ENCODE results near the gene PFN3. TPM values are rescaled to one million over a fixed set of nuclear protein-coding genes. Genes with fewer than 3 reads are reported as not detected.

Gene PFN3
- polyA plus RNA-seq, 3 donors: not detected

GRCh38 chr5:177404641-177405179 lies 4.2 kb upstream of the PFN3 start:
- H3K27ac ChIP-seq (ENCODE audit: low read depth, low read length): no peak overlapping the region
- WGBS, 3 donors: 31 to 33% (median 32%) methylated on average over 16 of the region's 16 CpGs

GRCh38 chr5:177403792-177404640 lies 3.6 kb upstream of the PFN3 start:
- WGBS, 3 donors: 0% methylated on average over 80 to 93 of the region's 93 CpGs
- H3K27ac ChIP-seq (ENCODE audit: low read depth, low read length): no peak overlapping the region

GRCh38 chr5:177403102-177403791 lies 2.8 kb upstream of the PFN3 start:
- no peak overlapping the region for H3K27ac ChIP-seq (ENCODE audit: low read depth, low read length)
- WGBS, 3 donors: 1% methylated on average over 57 to 61 of the region's 61 CpGs

GRCh38 chr5:177402271-177403043 lies 2.0 kb upstream of the PFN3 start:
- 8 to 12% (median 11%) methylated on average over 49 of the region's 49 CpGs for WGBS, 3 donors

GRCh38 chr5:177397875-177398390 lies 2.5 kb downstream of the PFN3 start:
- 82 to 86% (median 83%) methylated on average over 16 of the region's 16 CpGs for WGBS, 3 donors
- no peak overlapping the region for H3K27ac ChIP-seq (ENCODE audit: low read depth, low read length)

More at GRCh38 chr5:177402271-177403043, 2.0 kb upstream of the PFN3 start:
- no peak overlapping the region for H3K27ac ChIP-seq (ENCODE audit: low read depth, low read length)

GRCh38 chr5:177396807-177397206 lies 3.7 kb downstream of the PFN3 start:
- 76 to 91% (median 81%) methylated on average over 10 of the region's 10 CpGs for WGBS, 3 donors
- no peak overlapping the region for H3K27ac ChIP-seq (ENCODE audit: low read depth, low read length)

- 56 to 80% (median 67%) methylated on average over 5 to 8 of the region's 8 CpGs for WGBS, 3 donors
Observed at GRCh38 chr5:177396078-177396477, 4.4 kb downstream of the PFN3 start.

GRCh38 chr5:177393990-177394389 lies 6.5 kb downstream of the PFN3 start:
- 64 to 85% (median 67%) methylated on average over 5 of the region's 5 CpGs for WGBS, 3 donors

More at GRCh38 chr5:177396078-177396477, 4.4 kb downstream of the PFN3 start:
- H3K27ac ChIP-seq (ENCODE audit: low read depth, low read length): no peak overlapping the region

GRCh38 chr5:177393206-177393765 lies 7.2 kb downstream of the PFN3 start:
- H3K27ac ChIP-seq (ENCODE audit: low read depth, low read length): no peak overlapping the region
- WGBS, 3 donors: 43 to 71% (median 52%) methylated on average over 1 of the region's 1 CpG

More at GRCh38 chr5:177393990-177394389, 6.5 kb downstream of the PFN3 start:
- no peak overlapping the region for H3K27ac ChIP-seq (ENCODE audit: low read depth, low read length)

GRCh38 chr5:177392765-177393164 lies 7.7 kb downstream of the PFN3 start:
- H3K27ac ChIP-seq (ENCODE audit: low read depth, low read length): no peak overlapping the region
- 65 to 70% (median 67%) methylated on average over 5 of the region's 5 CpGs for WGBS, 3 donors

GRCh38 chr5:177390363-177391300 lies 9.8 kb downstream of the PFN3 start:
- H3K27ac ChIP-seq (ENCODE audit: low read depth, low read length): no peak overlapping the region
- 24 to 26% (median 25%) methylated on average over 13 of the region's 13 CpGs for WGBS, 3 donors

- no peak overlapping the region for H3K27ac ChIP-seq (ENCODE audit: low read depth, low read length)
- 28 to 59% (median 38%) methylated on average over 21 of the region's 21 CpGs for WGBS, 3 donors
Observed at GRCh38 chr5:177389241-177390169, 11.0 kb downstream of the PFN3 start.

- 84 to 89% (median 87%) methylated on average over 10 of the region's 10 CpGs for WGBS, 3 donors
- no peak overlapping the region for H3K27ac ChIP-seq (ENCODE audit: low read depth, low read length)
Observed at GRCh38 chr5:177388521-177389052, 11.9 kb downstream of the PFN3 start.

GRCh38 chr5:177387405-177387804 lies 13.1 kb downstream of the PFN3 start:
- 77 to 90% (median 90%) methylated on average over 14 of the region's 14 CpGs for WGBS, 3 donors
- no peak overlapping the region for H3K27ac ChIP-seq (ENCODE audit: low read depth, low read length)

GRCh38 chr5:177386542-177386941 lies 13.9 kb downstream of the PFN3 start:
- 87 to 89% (median 87%) methylated on average over 8 of the region's 8 CpGs for WGBS, 3 donors
- H3K27ac ChIP-seq (ENCODE audit: low read depth, low read length): no peak overlapping the region

GRCh38 chr5:177385720-177386119 lies 14.7 kb downstream of the PFN3 start:
- H3K27ac ChIP-seq (ENCODE audit: low read depth, low read length): no peak overlapping the region
- 54 to 73% (median 68%) methylated on average over 10 to 11 of the region's 11 CpGs for WGBS, 3 donors

Data from adipose tissue (tissue), 3 donors.